GF-D8 (cell line): Measurements from ENCODE around the gene CNN3.
A peak's percentile ranks its signal among the peaks of the same experiment; 100 is the strongest.

Experiments used
- DNase-seq: peaks from one replicate; lab custom pipeline; 2025; lab: John Stamatoyannopoulos, UW

The CNN3 gene

DNA sequence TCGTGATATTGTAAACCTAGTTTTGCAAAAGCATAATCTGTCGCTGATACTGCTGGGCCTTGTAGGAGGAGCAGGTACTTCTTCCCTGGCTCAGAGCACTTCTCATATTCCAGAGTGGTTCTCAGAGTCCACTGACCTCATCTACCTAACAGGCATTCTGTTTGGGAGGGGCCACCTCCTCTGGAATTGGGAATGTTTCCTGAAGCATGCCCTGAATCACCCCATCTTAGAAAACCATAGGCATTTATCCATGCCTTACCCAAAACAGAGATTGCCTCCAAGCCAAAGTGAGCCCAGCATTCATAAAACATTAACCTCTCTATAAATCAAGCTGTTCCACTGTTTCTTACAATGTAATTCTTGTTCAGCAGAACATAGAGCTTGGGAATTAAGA, 71.6 kb downstream of the CNN3 start:
- no peak for DNase-seq

DNA sequence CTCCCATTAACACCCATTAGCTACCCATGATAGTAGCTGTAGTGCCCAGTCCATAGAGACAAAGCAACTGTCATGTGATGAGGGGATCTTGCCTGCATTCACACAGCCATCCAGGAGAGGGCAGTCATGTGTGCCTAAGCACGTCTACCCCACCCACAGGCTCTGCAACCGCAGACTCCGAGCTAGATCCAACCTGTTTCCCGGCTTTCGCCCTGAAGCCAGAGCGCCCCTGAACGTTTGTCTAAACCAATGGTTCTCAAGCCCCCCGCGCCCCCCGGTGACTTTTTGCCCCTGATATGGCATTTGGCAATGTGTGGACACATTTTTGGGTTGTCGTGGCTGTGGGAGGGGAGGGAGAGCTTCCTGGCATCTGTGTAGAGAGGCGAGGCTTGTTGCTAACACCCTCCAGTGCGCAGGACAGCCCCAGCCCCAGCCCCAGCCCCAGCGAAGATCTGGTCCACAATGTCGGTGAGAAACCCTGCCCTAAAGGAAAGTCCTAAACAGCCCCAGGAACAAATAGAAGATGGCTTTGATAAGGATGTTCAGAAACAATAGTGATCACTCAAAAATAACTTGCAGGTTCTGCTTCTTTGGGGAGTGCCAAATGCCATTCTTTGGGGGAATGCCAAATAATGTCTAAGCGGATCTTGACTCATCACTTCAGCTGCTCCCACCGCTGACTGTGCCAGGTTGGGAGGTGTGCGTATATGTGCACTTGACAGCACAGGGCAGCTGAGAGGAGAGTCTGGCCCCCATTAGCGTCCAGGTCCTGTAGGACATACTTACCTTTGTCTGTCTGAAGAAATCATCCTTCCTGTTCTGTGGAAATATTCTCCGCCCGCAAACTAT, 72.2 kb downstream of the CNN3 start:
- peak; percentile 25 for DNase-seq

DNA sequence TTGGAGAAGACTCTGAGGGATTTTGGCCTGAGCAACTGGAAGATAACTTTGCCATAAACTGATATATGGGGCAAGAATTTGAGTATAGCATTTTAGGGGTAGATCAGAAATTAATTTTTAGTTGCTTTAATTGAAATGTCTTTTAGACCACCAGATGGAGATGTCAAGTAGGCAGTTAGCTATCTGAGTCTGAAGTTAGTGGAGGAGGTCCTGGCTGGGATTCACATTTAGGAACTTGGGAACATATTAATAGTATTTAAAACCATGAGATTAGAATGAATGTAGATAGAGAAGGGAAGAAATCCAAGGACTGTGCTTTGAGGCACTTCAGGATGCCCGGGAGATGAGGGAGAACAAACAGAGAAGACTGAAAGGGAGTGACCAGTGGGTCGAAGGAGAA, 74.1 kb downstream of the CNN3 start:
- no peak for DNase-seq

DNA sequence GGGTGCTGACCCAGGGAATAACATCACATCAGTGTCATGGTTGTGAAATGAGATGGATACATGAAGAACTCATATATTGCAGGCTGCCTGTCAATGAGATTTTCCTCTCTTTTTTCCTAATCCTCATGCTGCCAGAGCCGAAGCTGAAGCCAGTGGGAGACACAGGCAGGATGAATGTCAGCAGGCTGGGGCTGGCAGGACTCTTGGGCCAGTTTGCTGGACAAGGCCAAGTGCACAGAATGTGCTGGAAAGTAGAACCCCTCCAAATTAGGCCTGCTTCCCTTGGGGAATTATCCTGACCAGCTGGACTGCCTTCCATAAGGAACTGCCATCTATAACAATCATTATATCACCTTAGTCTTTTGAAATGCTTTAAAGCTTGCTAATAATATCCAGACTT, 75.3 kb downstream of the CNN3 start:
- no peak for DNase-seq
